ENCODE results near the gene TMED8. TPM values are rescaled to one million over a fixed set of nuclear protein-coding genes. Genes with fewer than 3 reads are reported as not detected.

Gene TMED8
- total RNA-seq, 1 donor from 2014 or later = 8.6 TPM

GRCh38 chr14:77302926-77303325, 74.0 kb downstream of the TMED8 start:
- Histone ChIP-seq H3K27me3 (no peaks in the 10 kb centered on the region), H3K36me3 (peaks cover 0 to 8% of the 10 kb centered on the region in 2 donors), H3K9me3 (no peaks in the 10 kb centered on the region), H3K27ac (peak overlapping the region; percentile 82), H3K4me3 (no peak overlapping the region), H3K4me1 (peaks cover 52% of the 10 kb centered on the region)
- no peak for DNase-seq (ENCODE audit: extremely low spot score in 2 of 2)
- TF ChIP-seq POLR2AphosphoS5 (IDR thresholded peaks at IDR 0.05; ENCODE audit: insufficient read depth in 1 of 2, low read depth in 1 of 2) = no peak
- intact Hi-C loops (cut with DNase I) = no loop called here

GRCh38 chr14:77301103-77301502, 75.8 kb downstream of the TMED8 start:
- Histone ChIP-seq H3K27me3 (no peaks in the 10 kb centered on the region), H3K27ac (no peak overlapping the region), H3K36me3 (peaks cover 0 to 18% of the 10 kb centered on the region in 2 donors), H3K4me3 (no peak overlapping the region), H3K9me3 (no peaks in the 10 kb centered on the region), H3K4me1 (peaks cover 37% of the 10 kb centered on the region)
- DNase-seq (ENCODE audit: extremely low spot score in 2 of 2) = no peak
- intact Hi-C loops (cut with DNase I) = no loop called here
- peak; percentile 58 to 79 (median 77) for TF ChIP-seq CTCF (IDR thresholded peaks at IDR 0.05)
- TF ChIP-seq POLR2AphosphoS5 (IDR thresholded peaks at IDR 0.05; ENCODE audit: insufficient read depth in 1 of 2, low read depth in 1 of 2) = no peak

GRCh38 chr14:77299771-77300170, 77.1 kb downstream of the TMED8 start:
- H3K27ac ChIP-seq = no peak overlapping the region
- no peaks in the 10 kb centered on the region for H3K27me3 ChIP-seq
- H3K4me1 ChIP-seq = peaks cover 27% of the 10 kb centered on the region
- H3K4me3 ChIP-seq = no peak overlapping the region
- intact Hi-C loops (cut with DNase I) = no loop called here
- peaks cover 0 to 24% of the 10 kb centered on the region in 2 donors for H3K36me3 ChIP-seq
- no peak for TF ChIP-seq POLR2A (IDR thresholded peaks at IDR 0.05)
- no peak for TF ChIP-seq POLR2AphosphoS5 (IDR thresholded peaks at IDR 0.05; ENCODE audit: insufficient read depth in 1 of 2, low read depth in 1 of 2)
- TF ChIP-seq CTCF (IDR thresholded peaks at IDR 0.05) = no peak
- H3K9me3 ChIP-seq = no peaks in the 10 kb centered on the region
- DNase-seq (ENCODE audit: extremely low spot score in 2 of 2) = no peak

- peaks cover 0 to 30% of the 10 kb centered on the region in 2 donors for H3K36me3 ChIP-seq
- no peaks in the 10 kb centered on the region for H3K9me3 ChIP-seq
- peaks cover 8% of the 10 kb centered on the region for H3K4me1 ChIP-seq
- H3K4me3 ChIP-seq = no peak overlapping the region
- intact Hi-C loops (cut with DNase I) = no loop called here
- TF ChIP-seq POLR2A (IDR thresholded peaks at IDR 0.05) (no peak), POLR2AphosphoS5 (IDR thresholded peaks at IDR 0.05; ENCODE audit: insufficient read depth in 1 of 2, low read depth in 1 of 2) (no peak), CTCF (IDR thresholded peaks at IDR 0.05) (no peak)
- no peaks in the 10 kb centered on the region for H3K27me3 ChIP-seq
- DNase-seq (ENCODE audit: extremely low spot score in 2 of 2) = no peak
- H3K27ac ChIP-seq = no peak overlapping the region
Observed at GRCh38 chr14:77296906-77297305, 80.0 kb downstream of the TMED8 start.

GRCh38 chr14:77296155-77296554, 80.7 kb downstream of the TMED8 start:
- no peak for TF ChIP-seq CTCF (IDR thresholded peaks at IDR 0.05)
- no peak for TF ChIP-seq POLR2A (IDR thresholded peaks at IDR 0.05)
- no peak for TF ChIP-seq POLR2AphosphoS5 (IDR thresholded peaks at IDR 0.05; ENCODE audit: insufficient read depth in 1 of 2, low read depth in 1 of 2)
- Histone ChIP-seq H3K4me3 (no peak overlapping the region), H3K4me1 (peaks cover 1% of the 10 kb centered on the region), H3K9me3 (no peaks in the 10 kb centered on the region), H3K36me3 (peaks cover 0 to 35% of the 10 kb centered on the region in 2 donors), H3K27ac (no peak overlapping the region), H3K27me3 (no peaks in the 10 kb centered on the region)
- intact Hi-C loops (cut with DNase I) = no loop called here
- no peak for DNase-seq (ENCODE audit: extremely low spot score in 2 of 2)
